Measurements from ENCODE around the gene IMPACT. TPM values are rescaled to one million over a fixed set of nuclear protein-coding genes. Genes with fewer than 3 reads are reported as not detected.

The IMPACT gene
- total RNA-seq, 4 donors from 2014 or later: 4.1 to 63.9 (median 15.1) TPM

DNA sequence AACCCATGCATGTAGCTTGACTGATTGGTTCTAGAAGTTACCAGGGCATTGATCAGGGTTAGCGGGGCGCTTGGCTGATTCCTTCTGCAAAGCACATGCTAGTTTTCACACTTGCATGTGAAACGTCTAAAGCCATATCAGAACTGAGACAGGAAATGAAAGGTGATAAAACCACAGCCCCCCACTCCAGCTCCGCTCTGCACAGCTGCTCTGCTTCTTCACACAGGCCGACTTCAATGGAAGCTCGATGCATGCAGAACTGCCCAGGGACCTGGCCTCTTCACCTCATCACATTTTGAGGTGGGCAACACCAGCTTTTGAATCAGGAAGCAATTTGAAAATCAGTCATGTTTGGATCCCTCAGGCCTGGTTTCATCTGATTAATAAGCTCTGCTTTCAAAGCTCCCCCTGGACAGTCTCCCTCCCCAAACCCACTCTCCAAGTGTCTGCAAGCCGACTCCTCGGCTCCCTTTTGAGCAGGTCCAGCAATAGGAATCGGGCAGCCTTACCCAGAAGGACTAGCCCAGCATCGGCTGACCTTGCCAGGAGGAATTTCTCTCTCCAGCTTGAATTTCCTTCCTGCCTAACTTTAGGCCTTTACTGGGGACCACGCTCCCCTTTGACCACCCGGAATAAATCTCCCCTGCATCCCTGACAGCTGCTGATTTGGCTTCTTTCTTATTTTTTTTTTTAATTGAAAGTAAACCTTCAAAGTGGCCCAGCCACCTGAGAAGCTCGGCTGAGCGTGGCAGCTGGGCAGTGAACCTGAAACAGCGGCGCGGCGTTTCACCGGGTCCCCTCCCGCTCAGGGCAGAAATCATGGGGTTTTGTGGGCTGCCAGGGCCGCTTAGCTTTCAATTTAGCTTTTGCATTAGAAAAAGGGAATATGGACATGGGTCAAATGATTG, 65.7 kb downstream of the IMPACT start:
- Histone ChIP-seq H3K4me1 (no peaks in the 10 kb centered on the region), H3K9me3 (no peaks in the 10 kb centered on the region), H3K27ac (no peak overlapping the region), H3K27me3 (no peaks in the 10 kb centered on the region), H3K4me3 (no peak overlapping the region), H3K36me3 (no peaks in the 10 kb centered on the region)
- TF ChIP-seq, protein P1, sequence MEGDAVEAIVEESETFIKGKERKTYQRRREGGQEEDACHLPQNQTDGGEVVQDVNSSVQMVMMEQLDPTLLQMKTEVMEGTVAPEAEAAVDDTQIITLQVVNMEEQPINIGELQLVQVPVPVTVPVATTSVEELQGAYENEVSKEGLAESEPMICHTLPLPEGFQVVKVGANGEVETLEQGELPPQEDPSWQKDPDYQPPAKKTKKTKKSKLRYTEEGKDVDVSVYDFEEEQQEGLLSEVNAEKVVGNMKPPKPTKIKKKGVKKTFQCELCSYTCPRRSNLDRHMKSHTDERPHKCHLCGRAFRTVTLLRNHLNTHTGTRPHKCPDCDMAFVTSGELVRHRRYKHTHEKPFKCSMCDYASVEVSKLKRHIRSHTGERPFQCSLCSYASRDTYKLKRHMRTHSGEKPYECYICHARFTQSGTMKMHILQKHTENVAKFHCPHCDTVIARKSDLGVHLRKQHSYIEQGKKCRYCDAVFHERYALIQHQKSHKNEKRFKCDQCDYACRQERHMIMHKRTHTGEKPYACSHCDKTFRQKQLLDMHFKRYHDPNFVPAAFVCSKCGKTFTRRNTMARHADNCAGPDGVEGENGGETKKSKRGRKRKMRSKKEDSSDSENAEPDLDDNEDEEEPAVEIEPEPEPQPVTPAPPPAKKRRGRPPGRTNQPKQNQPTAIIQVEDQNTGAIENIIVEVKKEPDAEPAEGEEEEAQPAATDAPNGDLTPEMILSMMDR (IDR thresholded peaks at IDR 0.05): no peak
- no peak for TF ChIP-seq POLR2A (IDR thresholded peaks at IDR 0.05)
- no peak for DNase-seq
- intact Hi-C loops (cut with DNase I; ENCODE audit: low total_unique reads): no loop called here

DNA sequence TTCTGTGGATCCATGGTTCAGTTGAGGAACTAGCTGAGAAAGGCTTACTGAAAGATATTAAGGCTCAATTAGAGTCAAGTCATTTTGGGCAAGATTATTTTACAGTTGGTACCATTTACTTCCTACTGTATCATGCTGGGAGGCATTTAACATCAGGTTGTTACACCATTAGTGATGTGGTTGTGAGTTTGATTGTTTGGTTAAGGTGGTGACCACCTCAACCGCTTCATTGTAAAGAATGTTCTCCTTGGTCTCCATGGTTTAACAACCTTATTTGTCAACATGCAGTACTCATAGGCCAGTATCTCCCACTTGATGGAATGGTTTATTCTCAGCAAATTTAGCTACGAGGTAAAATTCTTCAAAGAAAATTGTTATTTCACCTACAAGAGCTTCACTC, 68.1 kb downstream of the IMPACT start:
- TF ChIP-seq, protein P1 (IDR thresholded peaks at IDR 0.05): no peak
- no peak for TF ChIP-seq POLR2A (IDR thresholded peaks at IDR 0.05)
- no peaks in the 10 kb centered on the region for H3K36me3 ChIP-seq
- H3K9me3 ChIP-seq: no peaks in the 10 kb centered on the region
- no peak overlapping the region for H3K27ac ChIP-seq
- no peaks in the 10 kb centered on the region for H3K27me3 ChIP-seq
- DNase-seq: no peak
- no peaks in the 10 kb centered on the region for H3K4me1 ChIP-seq
- H3K4me3 ChIP-seq: no peak overlapping the region
- intact Hi-C loops (cut with DNase I; ENCODE audit: low total_unique reads): no loop called here

DNA sequence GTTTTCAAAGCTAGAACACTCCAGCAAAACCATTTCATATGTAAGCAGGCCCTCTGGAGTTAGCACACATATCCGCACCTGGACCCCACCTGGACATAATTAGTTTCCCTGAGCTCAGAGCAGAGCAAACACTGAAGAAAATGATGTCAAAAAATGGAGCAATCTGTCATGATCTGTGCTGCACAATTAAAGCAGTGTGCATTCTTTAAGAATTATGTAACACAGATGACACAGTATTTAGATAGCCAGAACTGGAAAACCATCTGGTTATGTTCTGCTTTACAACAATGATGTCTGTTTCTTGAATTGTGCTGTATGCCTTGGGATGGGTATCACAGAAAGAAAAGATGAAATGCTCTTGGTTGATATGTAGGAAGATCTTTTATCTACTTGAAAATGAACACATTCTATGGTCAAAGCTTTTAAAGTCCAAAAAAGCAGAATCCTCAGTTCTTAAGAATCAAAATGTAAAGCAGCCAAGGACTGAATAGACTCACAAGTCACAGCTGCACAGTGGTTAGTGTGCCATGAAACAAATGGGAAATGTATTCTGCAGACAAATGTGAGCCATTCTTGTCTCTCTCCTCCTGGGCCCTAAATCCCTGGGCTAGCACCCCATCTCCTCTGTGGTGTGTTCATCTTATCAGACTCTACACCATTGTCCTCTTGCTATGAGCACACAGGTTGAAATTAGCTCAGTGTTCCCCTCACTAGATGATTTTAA, 70.7 kb downstream of the IMPACT start:
- H3K27me3 ChIP-seq: no peaks in the 10 kb centered on the region
- H3K4me3 ChIP-seq: no peak overlapping the region
- H3K27ac ChIP-seq: no peak overlapping the region
- intact Hi-C loops (cut with DNase I; ENCODE audit: low total_unique reads): no loop called here
- H3K4me1 ChIP-seq: no peaks in the 10 kb centered on the region
- H3K9me3 ChIP-seq: no peaks in the 10 kb centered on the region
- no peak for DNase-seq
- no peak for TF ChIP-seq POLR2A (IDR thresholded peaks at IDR 0.05)
- TF ChIP-seq, protein P1 (IDR thresholded peaks at IDR 0.05): no peak
- no peaks in the 10 kb centered on the region for H3K36me3 ChIP-seq

DNA sequence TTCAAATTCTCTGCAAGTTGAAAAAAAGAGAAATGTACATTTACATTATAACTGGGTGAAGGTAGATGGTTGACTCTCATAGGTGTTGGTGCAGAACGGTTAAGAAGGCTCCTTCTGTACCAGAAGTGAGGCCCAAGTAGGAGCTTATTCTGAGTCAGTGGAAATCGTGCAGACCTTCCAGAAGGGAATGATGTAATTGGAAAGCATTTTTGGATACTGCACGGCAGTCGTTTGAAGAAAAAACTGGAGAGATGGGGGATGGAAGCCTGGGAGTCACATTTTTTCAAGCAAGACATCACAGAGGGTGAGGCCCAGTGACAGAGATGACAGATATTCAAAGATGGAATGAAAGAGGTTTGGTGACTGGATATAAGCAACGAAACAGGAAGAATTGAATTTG, 73.3 kb downstream of the IMPACT start:
- Histone ChIP-seq H3K4me1 (no peaks in the 10 kb centered on the region), H3K9me3 (no peaks in the 10 kb centered on the region), H3K4me3 (no peak overlapping the region), H3K27me3 (no peaks in the 10 kb centered on the region), H3K36me3 (no peaks in the 10 kb centered on the region), H3K27ac (no peak overlapping the region)
- no peak for TF ChIP-seq POLR2A (IDR thresholded peaks at IDR 0.05)
- TF ChIP-seq, protein P1 (IDR thresholded peaks at IDR 0.05): no peak
- intact Hi-C loops (cut with DNase I; ENCODE audit: low total_unique reads): no loop called here
- no peak for DNase-seq

DNA sequence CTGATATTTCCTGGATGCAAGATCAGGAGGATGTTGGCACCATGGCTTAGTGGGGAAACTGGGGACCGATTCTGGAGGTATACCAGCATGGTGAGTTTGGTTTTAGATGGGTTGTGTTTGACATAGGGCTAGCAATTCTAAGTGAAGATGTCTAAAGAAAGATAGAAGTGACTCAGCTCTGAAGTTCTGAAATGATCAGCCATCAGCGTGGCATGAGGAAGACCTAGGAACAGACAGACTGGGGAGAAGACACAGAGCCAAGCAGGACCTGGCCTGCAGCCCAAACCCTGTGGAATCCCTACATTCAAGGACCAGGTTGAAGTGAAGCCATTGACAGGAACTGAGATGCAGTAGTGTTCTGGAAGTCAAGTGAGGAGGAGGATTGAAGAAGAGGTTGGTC, 73.7 kb downstream of the IMPACT start:
- DNase-seq: no peak
- intact Hi-C loops (cut with DNase I; ENCODE audit: low total_unique reads): no loop called here
- Histone ChIP-seq H3K27ac (no peak overlapping the region), H3K4me3 (no peak overlapping the region), H3K9me3 (no peaks in the 10 kb centered on the region), H3K4me1 (no peaks in the 10 kb centered on the region), H3K27me3 (no peaks in the 10 kb centered on the region), H3K36me3 (no peaks in the 10 kb centered on the region)
- TF ChIP-seq, protein P1 (IDR thresholded peaks at IDR 0.05): no peak
- no peak for TF ChIP-seq POLR2A (IDR thresholded peaks at IDR 0.05)
